T-helper 9 cell (primary cell): Measurements from ENCODE around the gene KLRC3.
"Not testable (repeated sequence)": the region's sequence is repeated elsewhere in the genome, so short reads cannot be mapped to it uniquely, and the experiment has no call there.

ENCODE experiments used
- DNase-seq: peaks from one replicate; pipeline ENCODE4 v3.0.0-alpha.2; 2020
- total RNA-seq, 2 donors: gene quantifications; one replicate each; lab custom pipeline; 2026; lab: John Stamatoyannopoulos, UW

KLRC3 gene
- 0 reads per million in 2 donors for total RNA-seq

DNA sequence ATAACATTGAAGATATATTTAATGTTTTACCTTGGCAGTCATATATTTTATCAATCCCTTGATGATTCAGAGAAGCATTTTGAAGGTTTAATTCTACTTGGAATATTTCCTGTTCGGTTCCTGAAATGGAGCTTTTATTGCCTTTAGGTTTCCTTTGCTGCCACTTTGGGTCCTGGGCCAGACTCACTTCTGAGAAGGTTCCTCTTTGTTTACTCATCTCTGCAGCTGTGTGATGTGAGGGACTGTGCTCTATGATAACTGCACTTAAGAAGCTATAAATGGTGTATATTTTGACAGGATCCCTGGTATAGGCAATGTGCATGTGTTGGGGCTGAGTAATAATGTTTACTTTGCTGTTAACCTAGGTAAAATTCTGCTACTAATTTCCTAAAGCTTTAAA is at the start of gene KLRC3:
Gene KLRC3 (minus strand): TSS at position 262 of the 400 bp plus-strand sequence. CDS start 45 bp downstream, at position 217.
- DNase-seq: not testable (repeated sequence)

DNA sequence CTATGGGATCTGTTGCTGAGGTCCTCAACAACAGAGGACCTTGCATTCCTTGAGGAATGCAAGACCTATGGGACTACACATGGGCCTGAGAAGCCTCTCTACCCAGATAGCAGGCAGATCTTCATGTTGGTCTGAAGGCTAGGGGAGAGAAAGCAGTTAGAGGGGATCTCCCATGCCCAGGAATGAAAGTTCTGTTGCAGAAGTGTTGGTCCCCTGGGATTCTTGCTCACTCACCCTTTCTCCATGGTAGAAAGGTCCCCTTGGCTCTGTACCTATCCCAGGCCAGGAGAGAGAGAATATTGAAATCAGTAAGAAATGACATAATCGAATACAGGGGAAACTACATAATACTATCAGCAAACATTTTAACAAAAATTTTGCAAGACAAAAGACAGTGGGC is 49.3 kb upstream of the KLRC3 start:
- no peak for DNase-seq

DNA sequence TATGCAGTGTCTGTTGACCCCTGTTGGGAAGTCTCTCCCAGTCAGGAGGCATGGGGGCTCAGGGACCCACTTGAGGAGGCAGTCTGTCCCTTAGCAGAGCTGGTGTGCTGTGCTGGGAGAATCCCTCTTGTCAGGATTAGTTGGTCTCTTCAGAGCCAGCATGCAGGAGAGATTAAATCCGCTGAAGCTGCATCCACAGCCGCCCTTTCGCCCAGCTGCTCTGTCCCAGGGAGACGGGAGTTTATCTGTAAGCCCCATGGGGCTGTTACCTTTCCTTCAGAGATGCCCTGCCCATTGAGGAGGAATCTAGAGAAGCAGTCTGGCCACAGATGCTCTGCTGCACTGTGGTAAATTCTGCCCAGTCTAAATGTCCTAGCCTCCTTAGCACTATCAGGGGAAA is 45.9 kb upstream of the KLRC3 start:
- DNase-seq: no peak

DNA sequence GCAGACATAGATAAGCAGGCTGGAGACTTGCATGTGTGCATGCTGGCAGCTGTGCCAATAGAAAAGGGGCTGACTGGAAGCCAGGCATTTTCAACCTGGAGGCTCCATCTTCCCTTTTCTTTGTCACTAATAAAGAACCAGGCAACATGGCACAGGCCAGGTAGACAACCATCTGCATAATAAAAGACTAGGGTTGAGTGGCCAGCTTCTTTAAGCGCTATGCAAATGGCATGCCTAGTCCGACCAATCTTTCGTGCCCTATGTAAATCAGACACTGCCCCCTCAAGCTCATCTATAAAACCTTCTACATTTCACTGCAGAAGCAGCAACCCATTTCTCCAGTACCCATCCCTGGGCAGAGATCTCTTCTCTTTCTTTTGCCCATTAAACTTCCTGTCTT is 37.4 kb upstream of the KLRC3 start:
- no peak for DNase-seq

DNA sequence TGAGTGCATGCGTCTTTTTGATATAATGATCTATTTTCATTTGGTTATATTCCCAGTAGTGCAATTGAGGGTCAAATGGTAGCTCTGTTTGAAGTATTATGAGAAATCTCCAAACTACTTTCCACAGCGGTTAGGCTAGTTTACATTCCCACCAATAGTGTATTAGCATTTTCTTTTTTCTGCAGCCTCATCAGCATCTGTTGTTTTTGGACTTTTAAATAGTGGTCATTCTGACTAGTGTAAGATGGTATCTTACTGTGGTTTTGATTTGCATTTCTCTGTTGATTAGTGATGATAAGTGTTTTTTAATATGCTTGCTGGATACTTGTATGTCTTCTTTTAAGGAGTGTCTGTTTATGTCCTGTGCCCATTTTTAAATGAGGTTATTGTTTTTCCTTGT is 36.5 kb upstream of the KLRC3 start:
- no peak for DNase-seq

DNA sequence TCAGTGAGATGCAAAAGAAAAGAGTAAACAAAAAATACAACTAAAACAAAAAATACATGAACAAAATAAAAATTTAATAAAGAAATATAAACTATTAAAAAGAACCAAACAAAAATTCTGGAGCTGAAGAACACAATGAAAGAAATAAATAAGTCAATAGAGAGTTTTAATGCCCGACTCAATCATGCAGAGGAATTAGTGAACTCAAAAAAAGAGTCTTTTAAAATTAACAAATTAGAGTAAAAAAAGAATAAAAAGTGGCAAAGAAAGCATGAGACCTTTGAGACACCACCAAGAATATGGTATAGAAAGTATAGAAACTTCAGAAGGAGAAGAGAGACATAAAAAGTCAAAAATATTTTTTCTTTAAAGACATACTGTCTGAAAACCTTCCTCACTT is 35.4 kb upstream of the KLRC3 start:
- no peak for DNase-seq

DNA sequence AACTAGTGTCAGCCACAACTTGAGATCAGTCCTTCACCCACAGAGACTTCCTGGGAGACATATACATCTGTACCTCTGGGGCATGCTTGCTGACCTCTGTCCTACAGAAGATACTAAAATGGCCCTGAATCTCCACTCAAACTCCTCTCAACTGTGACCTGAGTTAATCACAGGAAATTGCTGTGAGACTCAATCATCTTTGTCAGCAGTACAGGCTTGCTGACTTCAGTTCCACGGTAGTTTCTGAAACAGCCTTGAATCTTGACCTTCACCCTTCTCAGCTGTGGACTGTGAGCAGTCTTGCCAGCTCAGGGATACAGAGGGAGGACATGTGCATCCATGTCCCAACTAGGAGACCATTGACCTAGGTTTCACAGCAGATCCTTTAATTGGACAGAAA is 34.1 kb upstream of the KLRC3 start:
- DNase-seq: no peak

DNA sequence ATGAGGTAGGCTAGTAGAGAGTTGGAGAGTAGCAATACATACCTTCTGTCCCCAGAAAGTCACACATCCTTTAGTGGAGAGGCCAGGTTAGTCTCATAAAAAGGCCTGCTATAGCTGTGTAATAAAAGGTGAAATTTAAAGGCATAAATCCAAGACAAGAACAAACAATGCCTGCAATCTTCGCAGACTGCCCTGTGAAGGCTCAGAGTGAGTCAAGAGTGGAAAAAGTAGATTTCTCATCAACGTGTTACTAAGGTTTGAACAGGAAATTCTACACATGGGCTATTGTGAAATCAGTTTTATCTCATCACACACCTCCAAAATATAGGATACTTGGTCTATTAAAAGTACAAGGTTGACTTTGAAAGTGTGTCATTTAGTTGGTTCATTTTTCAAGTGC is 32.8 kb upstream of the KLRC3 start, which contains the start of gene KLRC1:
Gene KLRC1 (minus strand): TSS at position 222 of the 400 bp plus-strand sequence. CDS start 2,221 bp downstream, outside the sequence.
- DNase-seq: no peak

DNA sequence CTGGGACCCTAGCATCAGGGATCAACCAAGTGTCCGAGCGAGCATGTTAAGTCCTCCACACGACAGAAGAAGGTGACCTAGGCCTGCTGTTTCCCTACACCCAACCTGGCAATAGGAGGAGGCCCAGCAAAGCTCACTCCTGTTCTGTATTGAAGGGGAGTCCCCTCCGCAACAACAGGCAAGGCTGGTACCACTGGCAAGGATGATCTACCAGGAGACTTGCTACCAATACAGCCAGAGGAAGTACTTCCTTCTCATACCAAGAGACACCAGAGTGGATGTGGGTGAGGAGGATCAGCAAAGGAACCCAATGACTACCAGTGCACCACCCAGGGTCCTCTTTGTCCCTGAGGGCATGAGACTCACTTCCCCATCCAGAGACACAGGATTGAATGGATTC is 27.8 kb upstream of the KLRC3 start:
- DNase-seq: no peak

DNA sequence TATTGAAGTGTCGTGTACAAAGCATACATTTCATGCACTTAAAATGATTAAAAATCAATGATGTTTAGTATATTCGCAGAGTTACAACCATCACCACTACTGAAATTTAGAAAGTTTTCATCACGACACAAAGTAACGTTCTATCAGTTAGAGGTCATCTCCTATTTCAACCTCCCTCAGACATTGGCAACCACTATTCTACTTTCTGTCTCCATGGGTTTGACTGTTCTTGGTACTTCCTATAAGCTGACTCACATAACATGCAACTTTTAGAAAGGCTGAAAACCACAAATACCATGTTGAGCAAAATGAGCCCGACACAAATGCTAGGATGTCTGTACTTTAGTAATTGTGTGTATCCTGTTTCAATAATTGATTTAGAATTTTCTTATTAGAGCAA is 25.7 kb upstream of the KLRC3 start:
- not testable (repeated sequence) for DNase-seq

DNA sequence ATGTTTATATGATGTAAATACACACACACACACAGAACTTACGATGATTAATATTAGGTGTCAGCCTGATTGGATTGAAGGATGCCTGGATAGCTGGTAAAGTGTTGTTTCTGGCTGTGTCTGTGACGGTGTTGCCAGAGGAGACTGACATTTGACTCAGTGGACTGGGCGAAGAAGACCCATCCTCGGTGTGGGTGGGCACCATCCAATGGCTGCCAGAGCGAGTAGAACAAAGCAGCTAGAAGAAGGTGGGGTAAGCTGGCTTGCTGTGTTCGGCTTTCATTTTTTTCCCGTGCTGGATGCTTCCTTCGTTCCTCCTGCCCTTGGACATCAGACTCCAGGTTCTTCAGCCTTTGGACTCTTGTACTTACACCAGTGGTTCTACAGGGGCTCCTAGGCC is 20.7 kb upstream of the KLRC3 start:
- not testable (repeated sequence) for DNase-seq

DNA sequence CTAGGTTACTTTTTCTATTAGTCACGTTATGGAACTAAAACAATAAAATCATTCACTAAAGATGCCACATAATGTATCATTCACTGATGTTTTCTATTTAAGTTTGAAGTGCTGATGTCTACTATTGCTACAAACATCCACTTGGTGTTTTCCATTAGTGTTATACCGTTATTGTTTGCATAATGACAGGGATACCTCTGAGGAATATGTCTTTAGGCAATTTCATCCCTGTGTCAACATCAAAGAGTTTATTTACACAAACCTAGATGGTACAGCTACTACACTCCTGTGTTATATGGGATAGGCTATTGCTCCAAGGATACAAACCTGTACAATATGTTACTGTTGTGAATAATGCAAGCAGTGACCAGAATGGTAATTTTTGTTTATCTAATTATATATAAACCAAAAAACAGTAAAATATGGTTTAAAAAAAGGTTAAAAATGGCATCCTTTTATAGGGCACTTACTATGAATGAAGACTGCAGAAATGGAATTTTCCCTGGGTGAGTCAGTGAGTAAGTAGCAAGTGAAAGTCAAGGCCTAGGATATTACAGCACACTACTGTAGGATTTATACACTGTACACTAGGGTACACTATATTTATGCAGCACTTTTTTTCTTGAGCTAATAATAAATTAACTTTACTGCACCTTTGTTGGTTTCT is 19.3 kb upstream of the KLRC3 start:
- not testable (repeated sequence) for DNase-seq

DNA sequence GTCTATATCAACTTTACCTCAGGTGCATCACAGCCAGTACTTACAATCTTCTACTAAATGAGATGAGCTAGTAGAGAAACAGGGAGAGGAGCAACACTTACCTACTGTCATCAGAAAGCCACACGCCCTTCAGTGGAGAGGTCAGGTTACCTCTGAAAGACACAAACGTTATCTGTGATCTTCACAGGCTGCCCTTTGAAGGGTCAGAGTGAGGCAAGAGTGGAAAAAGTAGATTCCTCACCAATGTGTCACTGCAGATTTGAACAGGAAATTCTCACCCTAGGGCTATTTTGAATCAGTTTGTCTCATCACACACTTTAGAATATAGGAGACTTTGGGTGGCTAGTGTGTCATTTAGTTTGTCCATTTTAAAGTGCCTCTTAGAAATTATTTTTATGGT is 17.2 kb upstream of the KLRC3 start:
- not testable (repeated sequence) for DNase-seq

DNA sequence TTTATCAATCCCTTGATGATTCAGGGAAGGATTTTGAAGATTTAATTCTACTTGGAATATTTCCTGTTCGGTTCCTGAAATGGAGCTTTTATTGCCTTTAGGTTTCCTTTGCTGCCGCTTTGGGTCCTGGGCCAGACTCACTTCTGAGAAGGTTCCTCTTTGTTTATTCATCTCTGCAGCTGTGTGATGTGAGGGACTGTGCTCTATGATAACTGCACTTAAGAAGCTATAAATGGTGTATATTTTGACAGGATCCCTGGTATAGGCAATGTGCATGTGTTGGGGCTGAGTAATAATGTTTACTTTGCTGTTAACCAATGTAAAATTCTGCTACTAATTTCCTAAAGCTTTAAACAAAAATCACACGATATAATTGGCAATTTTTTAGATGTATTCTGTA is 15.4 kb upstream of the KLRC3 start, which contains the start of gene KLRC2:
Gene KLRC2 (minus strand): TSS at position 195 of the 400 bp plus-strand sequence. CDS start 24 bp downstream, at position 171.
- not testable (repeated sequence) for DNase-seq

DNA sequence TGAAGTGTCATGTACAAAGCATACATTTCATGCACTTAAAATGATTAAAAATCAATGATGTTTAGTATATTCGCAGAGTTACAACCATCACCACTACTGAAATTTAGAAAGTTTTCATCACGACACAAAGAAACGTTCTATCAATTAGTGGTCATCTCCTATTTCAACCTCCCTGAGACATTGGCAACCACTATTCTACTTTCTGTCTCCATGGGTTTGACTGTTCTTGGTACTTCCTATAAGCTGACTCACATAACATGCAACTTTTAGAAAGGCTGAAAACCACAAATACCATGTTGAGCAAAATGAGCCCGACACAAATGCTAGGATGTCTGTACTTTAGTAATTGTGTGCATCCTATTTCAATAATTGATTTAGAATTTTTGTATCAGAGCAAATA is 10.2 kb upstream of the KLRC3 start:
- not testable (repeated sequence) for DNase-seq

DNA sequence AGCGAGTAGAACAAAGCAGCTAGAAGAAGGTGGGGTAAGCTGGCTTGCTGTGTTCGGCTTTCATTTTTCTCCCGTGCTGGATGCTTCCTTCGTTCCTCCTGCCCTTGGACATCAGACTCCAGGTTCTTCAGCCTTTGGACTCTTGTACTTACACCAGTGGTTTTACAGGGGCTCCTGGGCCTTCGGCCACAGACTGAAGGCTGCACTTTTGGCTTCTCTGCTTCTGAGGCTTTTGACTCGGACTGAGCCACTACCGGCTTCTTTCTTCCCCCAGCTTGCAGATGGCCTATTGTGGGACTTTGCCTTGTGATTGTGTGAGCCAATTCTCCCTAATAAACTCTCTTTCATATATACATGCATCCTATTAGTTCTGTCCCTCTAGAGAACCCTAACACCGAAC is 5.5 kb upstream of the KLRC3 start:
- not testable (repeated sequence) for DNase-seq

DNA sequence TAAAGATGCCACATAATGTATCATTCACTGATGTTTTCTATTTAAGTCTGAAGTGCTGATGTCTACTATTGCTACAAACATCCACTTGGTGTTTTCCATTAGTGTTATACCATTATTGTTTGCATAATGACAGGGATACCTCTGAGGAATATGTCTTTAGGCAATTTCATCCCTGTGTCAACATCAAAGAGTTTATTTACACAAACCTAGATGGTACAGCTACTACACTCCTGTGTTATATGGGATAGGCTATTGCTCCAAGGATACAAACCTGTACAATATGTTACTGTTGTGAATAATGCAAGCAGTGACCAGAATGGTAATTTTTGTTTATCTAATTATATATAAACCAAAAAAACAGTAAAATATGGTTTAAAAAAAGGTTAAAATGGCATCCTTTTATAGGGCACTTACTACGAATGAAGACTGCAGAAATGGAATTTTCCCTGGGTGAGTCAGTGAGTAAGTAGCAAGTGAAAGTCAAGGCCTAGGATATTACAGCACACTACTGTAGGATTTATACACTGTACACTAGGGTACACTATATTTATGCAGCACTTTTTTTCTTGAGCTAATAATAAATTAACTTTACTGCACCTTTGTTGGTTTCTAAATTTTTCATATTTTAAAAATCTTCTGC is 4.0 kb upstream of the KLRC3 start:
- not testable (repeated sequence) for DNase-seq

DNA sequence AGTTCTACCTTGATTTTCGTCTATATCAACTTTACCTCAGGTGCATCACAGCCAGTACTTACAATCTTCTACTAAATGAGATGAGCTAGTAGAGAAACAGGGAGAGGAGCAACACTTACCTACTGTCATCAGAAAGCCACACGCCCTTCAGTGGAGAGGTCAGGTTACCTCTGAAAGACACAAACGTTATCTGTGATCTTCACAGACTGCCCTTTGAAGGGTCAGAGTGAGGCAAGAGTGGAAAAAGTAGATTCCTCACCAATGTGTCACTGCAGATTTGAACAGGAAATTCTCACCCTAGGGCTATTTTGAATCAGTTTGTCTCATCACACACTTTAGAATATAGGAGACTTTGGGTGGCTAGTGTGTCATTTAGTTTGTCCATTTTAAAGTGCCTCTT is 1.8 kb upstream of the KLRC3 start:
- not testable (repeated sequence) for DNase-seq

DNA sequence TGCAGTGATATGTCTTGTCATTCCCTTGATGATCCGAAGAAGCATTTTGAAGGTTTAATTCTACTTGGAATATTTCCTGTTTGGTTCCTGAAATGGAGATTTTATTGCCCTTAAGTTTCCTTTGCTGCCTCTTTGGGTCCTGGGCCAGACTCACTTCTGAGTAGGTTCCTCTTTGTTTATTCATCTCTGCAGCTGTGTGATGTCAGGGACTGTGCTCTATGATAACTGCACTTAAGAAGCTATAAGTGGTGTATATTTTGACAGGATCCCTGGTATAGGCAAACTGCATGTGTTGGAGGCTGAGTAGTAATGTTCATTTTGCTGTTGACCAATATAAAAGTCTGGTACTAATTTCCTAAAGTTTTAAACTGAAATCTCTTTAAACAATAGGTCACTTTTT is 11.0 kb downstream of the KLRC3 start, which contains the start of gene KLRC4:
Gene KLRC4 (minus strand): TSS at position 366 of the 400 bp plus-strand sequence. CDS start 182 bp downstream, at position 184.
- no peak for DNase-seq

DNA sequence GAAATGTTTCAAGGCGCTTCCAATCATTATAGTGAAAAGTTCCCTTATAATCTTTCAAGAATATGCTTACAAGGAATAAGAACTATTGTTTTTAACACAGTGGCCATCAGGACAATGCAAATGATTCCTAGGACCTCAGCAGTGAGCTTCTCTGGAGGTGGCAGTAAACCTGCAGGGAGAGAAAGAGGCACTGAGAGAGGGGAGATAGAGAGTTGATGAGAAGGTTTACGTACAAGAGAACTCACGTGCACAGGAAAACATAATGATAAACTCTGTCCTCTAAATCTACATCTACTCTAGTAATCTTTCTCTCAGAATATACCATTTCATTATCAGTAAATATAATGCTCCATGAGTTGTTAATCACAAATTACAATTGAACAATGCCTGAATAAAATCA is 11.6 kb downstream of the KLRC3 start:
- DNase-seq: no peak

DNA sequence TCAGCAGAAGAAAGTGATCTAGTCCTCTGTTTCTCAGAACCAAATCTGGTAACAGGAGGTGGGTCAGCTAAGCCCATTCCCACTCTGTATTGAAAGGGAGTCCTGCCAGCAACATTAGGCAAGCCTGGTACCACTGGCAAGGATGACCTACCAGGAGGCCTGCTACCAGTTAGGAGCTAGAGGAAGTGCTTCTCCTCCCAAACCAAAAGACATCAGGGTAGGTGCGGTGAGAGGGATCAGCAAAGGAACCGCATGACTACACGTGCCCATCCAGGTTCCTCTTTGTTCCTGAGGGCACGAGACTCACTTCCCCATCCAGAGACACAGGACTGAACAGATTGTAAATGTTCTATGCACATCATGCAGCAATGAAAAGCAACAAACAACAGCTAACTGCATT is 13.7 kb downstream of the KLRC3 start:
- DNase-seq: no peak

DNA sequence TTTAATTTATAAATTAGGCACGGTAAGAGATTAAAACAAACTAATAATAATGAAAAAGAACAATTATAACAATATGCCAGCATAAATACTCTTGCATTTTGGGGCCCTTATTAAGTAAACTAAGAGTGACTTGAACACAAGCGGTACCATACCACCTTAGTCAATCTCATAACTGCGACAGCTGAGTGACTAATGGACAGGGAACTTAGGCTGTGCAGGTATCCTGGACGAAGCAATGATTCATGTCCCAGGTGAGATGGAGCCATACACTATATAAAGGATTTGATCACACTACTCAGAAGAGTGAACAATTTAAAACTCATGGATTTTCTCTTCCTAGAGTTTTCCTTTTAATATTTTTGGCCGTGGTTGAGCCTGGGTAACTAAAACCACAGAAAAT is 15.1 kb downstream of the KLRC3 start:
- DNase-seq: no peak

DNA sequence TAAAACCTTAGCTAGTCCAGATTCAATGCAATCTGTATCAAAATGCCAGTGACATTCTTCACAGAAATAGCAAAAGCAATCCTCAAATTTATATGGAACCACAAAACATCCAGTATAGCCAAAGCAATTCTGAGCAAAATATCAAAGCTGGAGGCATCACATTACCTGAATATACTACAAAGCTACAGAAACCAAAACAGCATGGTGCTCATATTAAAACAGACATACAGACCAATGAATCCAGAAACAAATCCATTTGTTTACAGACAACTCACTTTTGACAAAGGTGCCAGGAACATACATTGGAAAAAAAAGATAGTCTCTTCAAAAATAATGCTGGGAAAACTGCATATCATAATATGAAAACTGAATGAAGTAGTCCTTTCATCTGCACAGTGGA is 15.6 kb downstream of the KLRC3 start:
- DNase-seq: no peak

DNA sequence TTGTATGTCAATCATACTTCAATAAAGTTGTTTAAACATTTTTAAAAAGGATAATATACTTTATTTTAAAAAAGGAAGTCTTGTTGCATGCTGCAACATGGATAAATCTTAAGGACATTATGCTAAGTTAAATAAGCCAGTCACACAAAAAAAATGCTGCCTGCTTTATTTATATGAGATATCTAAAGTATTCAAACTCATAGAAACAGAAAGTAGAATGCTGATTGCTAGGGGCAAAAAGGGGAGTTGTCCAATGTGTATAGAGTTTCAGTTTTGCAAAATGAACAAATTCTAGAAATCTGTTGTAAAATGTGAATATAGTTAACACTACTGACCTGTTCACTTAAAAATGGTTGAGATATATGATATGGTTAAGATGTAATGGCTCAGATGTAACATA is 19.6 kb downstream of the KLRC3 start:
- DNase-seq: no peak
